GM23338 (cell line): ENCODE results near the gene GCNT1. TPM values are rescaled to one million over a fixed set of nuclear protein-coding genes. Genes with fewer than 3 reads are reported as not detected.

Source experiments
- ATAC-seq: fragments of 200-7000 bp; cut with Tn5 transposase; 3 replicates; pipeline ENCODE4 v1.9.1; 2020
- DNase-seq: peaks from one replicate; pipeline ENCODE4 v3.0.0-alpha.2; 2015; ENCODE audit warnings: low spot score
- H2AFZ ChIP-seq: fragments of 200-600 bp; sonication (generic); 2 replicates; pipeline ENCODE4 v1.8.0; 2016; ENCODE audit warnings: antibody characterized with exemption, mild to moderate bottlenecking, moderate library complexity
- H3F3A ChIP-seq: fragments of 200-600 bp; sonication (generic); replicated peaks from 2 replicates; pipeline ENCODE4 v1.8.0; 2017; ENCODE audit warnings: antibody characterized with exemption, mixed run types, low read depth
- H3K27ac ChIP-seq: fragments of 200-600 bp; sonication (generic); 2 replicates; pipeline ENCODE4 v1.6.1; 2016; ENCODE audit warnings: low read depth
- H3K27me3 ChIP-seq: fragments of 200-600 bp; sonication (generic); 2 replicates; pipeline ENCODE4 v1.8.0; 2016; ENCODE audit warnings: mild to moderate bottlenecking, mixed run types, moderate library complexity; ENCODE audit not compliant: insufficient read depth
- H3K36me3 ChIP-seq: fragments of 200-600 bp; sonication (generic); 2 replicates; pipeline ENCODE4 v1.8.0; 2016; ENCODE audit warnings: mild to moderate bottlenecking; ENCODE audit not compliant: insufficient read depth
- H3K4me1 ChIP-seq: fragments of 200-600 bp; sonication (generic); 2 replicates; pipeline ENCODE4 v1.8.0; 2016; ENCODE audit warnings: mild to moderate bottlenecking, moderate library complexity; ENCODE audit not compliant: insufficient read depth
- H3K4me2 ChIP-seq: fragments of 200-600 bp; sonication (generic); 2 replicates; pipeline ENCODE4 v1.7.1; 2017; ENCODE audit warnings: mixed run types
- H3K4me3 ChIP-seq: fragments of 200-600 bp; sonication (generic); 2 replicates; pipeline ENCODE4 v1.6.1; 2016; ENCODE audit warnings: mixed run types
- H3K79me2 ChIP-seq: fragments of 200-600 bp; sonication (generic); replicated peaks from 2 replicates; pipeline ENCODE4 v1.8.0; 2017; ENCODE audit warnings: mild to moderate bottlenecking; ENCODE audit not compliant: insufficient read depth
- H3K9me2 ChIP-seq: fragments of 200-600 bp; sonication (generic); 2 replicates; pipeline ENCODE4 v1.8.0; 2017; ENCODE audit not compliant: insufficient read depth
- H4K20me1 ChIP-seq: fragments of 200-600 bp; sonication (generic); replicated peaks from 2 replicates; pipeline ENCODE4 v1.8.0; 2017; ENCODE audit warnings: mild to moderate bottlenecking; ENCODE audit not compliant: insufficient read depth
- H3K27ac Mint-ChIP-seq: 2 replicates; pipeline ENCODE4 v1.8.0; 2020; ENCODE audit warnings: inconsistent platforms, mild to moderate bottlenecking, moderate library complexity, mixed read lengths
- H3K27me3 Mint-ChIP-seq: 3 replicates; pipeline ENCODE4 v1.8.0; 2022; ENCODE audit warnings: low read depth, mild to moderate bottlenecking, moderate library complexity, mixed read lengths, inconsistent platforms; ENCODE audit not compliant: insufficient read depth, poor library complexity
- H3K36me3 Mint-ChIP-seq: 3 replicates; pipeline ENCODE4 v1.8.0; 2021; ENCODE audit warnings: low read depth, mild to moderate bottlenecking, inconsistent platforms, moderate library complexity, mixed read lengths
- H3K4me1 Mint-ChIP-seq: 3 replicates; pipeline ENCODE4 v1.8.0; 2020; ENCODE audit warnings: mild to moderate bottlenecking, inconsistent platforms, mixed read lengths
- H3K4me3 Mint-ChIP-seq: 3 replicates; pipeline ENCODE4 v1.8.0; 2021; ENCODE audit warnings: moderate library complexity, mild to moderate bottlenecking, inconsistent platforms, mixed read lengths
- H3K9me3 Mint-ChIP-seq: 3 replicates; pipeline ENCODE4 v1.8.0; 2020; ENCODE audit warnings: moderate library complexity, mild to moderate bottlenecking, inconsistent platforms, mixed read lengths
- CREB1 ChIP-seq: fragments of 250-450 bp; sonication (Bioruptor Pico); IDR thresholded peaks from 2 replicates; pipeline ENCODE4 v1.5.0; 2020; ENCODE audit warnings: low read depth, mild to moderate bottlenecking, moderate library complexity
- CTCF ChIP-seq, 2 experiments: fragments of 200-600 bp in 1 of 2; sonication (generic) in 1 of 2; conservative IDR thresholded peaks; 2 replicates each; pipeline versions ENCODE4 v1.5.1 to v1.6.1; 2016 to 2017; ENCODE audit warnings: antibody characterized with exemption in 2 of 2, low read depth in 2 of 2, mild to moderate bottlenecking in 2 of 2, moderate library complexity in 1 of 2
- EZH2 ChIP-seq: fragments of 200-600 bp; sonication (generic); IDR thresholded peaks from one replicate; pipeline ENCODE4 v1.8.0; 2017; ENCODE audit warnings: antibody characterized with exemption, mild to moderate bottlenecking, low read depth; ENCODE audit not compliant: unreplicated experiment
- EZH2phosphoT487 ChIP-seq: fragments of 200-600 bp; sonication (generic); IDR thresholded peaks from one replicate; pipeline ENCODE4 v1.8.1; 2018; ENCODE audit warnings: antibody characterized with exemption; ENCODE audit not compliant: unreplicated experiment
- JUNB ChIP-seq: IDR thresholded peaks from one replicate; pipeline ENCODE4 v1.6.1; 2016; ENCODE audit warnings: antibody characterized with exemption; ENCODE audit not compliant: unreplicated experiment
- NANOG ChIP-seq: IDR thresholded peaks from 2 replicates; pipeline ENCODE4 v1.6.1; 2016; ENCODE audit warnings: antibody characterized with exemption, borderline replicate concordance
- POLR2AphosphoS5 ChIP-seq: IDR thresholded peaks from 2 replicates; pipeline ENCODE4 v1.6.1; 2016; ENCODE audit warnings: antibody characterized with exemption, low read depth
- STAT1 ChIP-seq: IDR thresholded peaks from one replicate; pipeline ENCODE4 v1.6.1; 2016; ENCODE audit warnings: antibody characterized with exemption; ENCODE audit not compliant: unreplicated experiment
- ZNF114 ChIP-seq: fragments of 250-450 bp; sonication (Bioruptor Pico); IDR thresholded peaks from 2 replicates; pipeline ENCODE4 v1.5.0; 2020; ENCODE audit warnings: mild to moderate bottlenecking, moderate library complexity
- ZNF331 ChIP-seq: fragments of 250-450 bp; sonication (Bioruptor Pico); IDR thresholded peaks from 2 replicates; pipeline ENCODE4 v1.5.0; 2020; ENCODE audit warnings: low read depth, mild to moderate bottlenecking, moderate library complexity
- ZNF462 ChIP-seq: fragments of 250-450 bp; sonication (Bioruptor Pico); IDR thresholded peaks from 2 replicates; pipeline ENCODE4 v1.5.0; 2020; ENCODE audit warnings: mild to moderate bottlenecking, moderate library complexity
- polyA plus RNA-seq: library from polyadenylated mRNA; unstranded; fragments of >200 nt; fragmentation: Nextera tagmentation; extraction: Ambion mirVana; gene quantifications from 2 replicates; pipeline ENCODE4 v1.2.1, GENCODE V29; 2016
- total RNA-seq: library from RNA; depleted of rRNA; stranded (reverse); fragments of >200 nt; shearing (Covaris generic); gene quantifications from 2 replicates; pipeline ENCODE4 v1.2.3, GENCODE V29; 2014
- TF ChIP-seq, protein P1 (sequence below): IDR thresholded peaks from 2 replicates; pipeline ENCODE4 v1.6.1; 2016; ENCODE audit warnings: antibody characterized with exemption
- TF ChIP-seq, protein P2 (sequence below): IDR thresholded peaks from one replicate; pipeline ENCODE4 v1.6.1; 2018; ENCODE audit warnings: antibody characterized with exemption; ENCODE audit not compliant: unreplicated experiment

GCNT1 gene
- total and polyA plus RNA-seq, 2 experiments from 2014 or later = 4.2 to 11.4 TPM

GRCh38 chr9:76526026-76526425 lies 67.0 kb downstream of the GCNT1 start:
- Histone ChIP-seq H3F3A (no peaks in the 10 kb centered on the region), H3K27ac (no peak overlapping the region)
- TF ChIP-seq CTCF (conservative IDR thresholded peaks at IDR 0.05; ENCODE audit: low read depth in 2 of 2) (no peak), EZH2phosphoT487 (no peak), ZNF331 (no peak), JUNB (no peak), ZNF462 (CRISPR knock-in tag) (no peak), NANOG (no peak), EZH2 (no peak), STAT1 (no peak), CREB1 (CRISPR knock-in tag) (no peak), ZNF114 (no peak), POLR2AphosphoS5 (no peak)
- TF ChIP-seq, protein P1, sequence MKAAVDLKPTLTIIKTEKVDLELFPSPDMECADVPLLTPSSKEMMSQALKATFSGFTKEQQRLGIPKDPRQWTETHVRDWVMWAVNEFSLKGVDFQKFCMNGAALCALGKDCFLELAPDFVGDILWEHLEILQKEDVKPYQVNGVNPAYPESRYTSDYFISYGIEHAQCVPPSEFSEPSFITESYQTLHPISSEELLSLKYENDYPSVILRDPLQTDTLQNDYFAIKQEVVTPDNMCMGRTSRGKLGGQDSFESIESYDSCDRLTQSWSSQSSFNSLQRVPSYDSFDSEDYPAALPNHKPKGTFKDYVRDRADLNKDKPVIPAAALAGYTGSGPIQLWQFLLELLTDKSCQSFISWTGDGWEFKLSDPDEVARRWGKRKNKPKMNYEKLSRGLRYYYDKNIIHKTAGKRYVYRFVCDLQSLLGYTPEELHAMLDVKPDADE = no peak
- TF ChIP-seq, protein P2, sequence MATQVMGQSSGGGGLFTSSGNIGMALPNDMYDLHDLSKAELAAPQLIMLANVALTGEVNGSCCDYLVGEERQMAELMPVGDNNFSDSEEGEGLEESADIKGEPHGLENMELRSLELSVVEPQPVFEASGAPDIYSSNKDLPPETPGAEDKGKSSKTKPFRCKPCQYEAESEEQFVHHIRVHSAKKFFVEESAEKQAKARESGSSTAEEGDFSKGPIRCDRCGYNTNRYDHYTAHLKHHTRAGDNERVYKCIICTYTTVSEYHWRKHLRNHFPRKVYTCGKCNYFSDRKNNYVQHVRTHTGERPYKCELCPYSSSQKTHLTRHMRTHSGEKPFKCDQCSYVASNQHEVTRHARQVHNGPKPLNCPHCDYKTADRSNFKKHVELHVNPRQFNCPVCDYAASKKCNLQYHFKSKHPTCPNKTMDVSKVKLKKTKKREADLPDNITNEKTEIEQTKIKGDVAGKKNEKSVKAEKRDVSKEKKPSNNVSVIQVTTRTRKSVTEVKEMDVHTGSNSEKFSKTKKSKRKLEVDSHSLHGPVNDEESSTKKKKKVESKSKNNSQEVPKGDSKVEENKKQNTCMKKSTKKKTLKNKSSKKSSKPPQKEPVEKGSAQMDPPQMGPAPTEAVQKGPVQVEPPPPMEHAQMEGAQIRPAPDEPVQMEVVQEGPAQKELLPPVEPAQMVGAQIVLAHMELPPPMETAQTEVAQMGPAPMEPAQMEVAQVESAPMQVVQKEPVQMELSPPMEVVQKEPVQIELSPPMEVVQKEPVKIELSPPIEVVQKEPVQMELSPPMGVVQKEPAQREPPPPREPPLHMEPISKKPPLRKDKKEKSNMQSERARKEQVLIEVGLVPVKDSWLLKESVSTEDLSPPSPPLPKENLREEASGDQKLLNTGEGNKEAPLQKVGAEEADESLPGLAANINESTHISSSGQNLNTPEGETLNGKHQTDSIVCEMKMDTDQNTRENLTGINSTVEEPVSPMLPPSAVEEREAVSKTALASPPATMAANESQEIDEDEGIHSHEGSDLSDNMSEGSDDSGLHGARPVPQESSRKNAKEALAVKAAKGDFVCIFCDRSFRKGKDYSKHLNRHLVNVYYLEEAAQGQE = no peak

More at GRCh38 chr9:76526026-76526425, 67.0 kb downstream of the GCNT1 start:
- Mint-ChIP-seq H3K27me3 (peaks cover 4% of the 10 kb centered on the region), H3K4me1 (no peaks in the 10 kb centered on the region), H3K4me3 (no peak overlapping the region), H3K36me3 (peaks cover 2% of the 10 kb centered on the region; the same call in 1 of the 3 replicates), H3K9me3 (0 out of 3 replicates have a peak, but pooled peaks cover 2% of the 10 kb centered on the region), H3K27ac (no peak overlapping the region)
- DNase-seq = no peak
- H3K36me3 ChIP-seq = no peaks in the 10 kb centered on the region
- no peaks in the 10 kb centered on the region for H4K20me1 ChIP-seq
- no peak overlapping the region for H3K4me2 ChIP-seq
- no peaks in the 10 kb centered on the region for H3K4me1 ChIP-seq
- no peak overlapping the region for H3K4me3 ChIP-seq
- no peaks in the 10 kb centered on the region for H3K27me3 ChIP-seq
- no peak for ATAC-seq
- no peaks in the 10 kb centered on the region for H3K79me2 ChIP-seq
- no peak overlapping the region for H2AFZ ChIP-seq
- no peaks in the 10 kb centered on the region for H3K9me2 ChIP-seq
